ENCODE results near the gene PRKCH.
A peak's percentile ranks its signal among the peaks of the same experiment; 100 is the strongest.
"Not testable (repeated sequence)": the region's sequence is repeated elsewhere in the genome, so short reads cannot be mapped to it uniquely, and the experiment has no call there.

PRKCH gene

DNA sequence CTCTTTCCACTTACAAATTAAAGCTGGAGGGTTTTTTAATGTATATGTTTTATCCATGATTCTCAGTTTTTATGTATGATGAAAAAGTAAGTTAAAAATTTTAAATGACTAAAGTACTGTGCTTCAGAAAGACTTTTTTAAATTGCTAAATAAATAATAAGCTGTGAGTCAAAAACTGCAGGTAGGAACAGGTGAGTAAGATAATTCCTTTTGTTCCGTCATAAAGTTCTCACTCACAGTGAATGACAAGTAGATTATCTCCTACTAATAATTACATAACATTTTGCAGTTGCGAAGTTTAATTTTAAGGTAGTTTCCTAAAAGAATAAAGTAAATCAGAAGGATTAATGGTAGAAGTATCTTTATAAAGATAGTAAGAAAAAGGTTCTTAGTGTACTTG, 78.0 kb downstream of the PRKCH start:
- Mint-ChIP-seq H3K27me3 (no peaks in the 10 kb centered on the region), H3K4me3 (no peak overlapping the region), H3K27ac (no peak overlapping the region), H3K9me3 (no peaks in the 10 kb centered on the region), H3K36me3 (peaks cover 66% of the 10 kb centered on the region), H3K4me1 (peaks cover 85% of the 10 kb centered on the region)
- CTCF ChIA-PET, result interaction anchor here (1.0 to 1.7 kb wide), 5 partner anchors 9 to 61 kb away, joined by 3 to 4 read pairs (median 3); no protein-coding TSS in a partner anchor
- no peak for DNase-seq

DNA sequence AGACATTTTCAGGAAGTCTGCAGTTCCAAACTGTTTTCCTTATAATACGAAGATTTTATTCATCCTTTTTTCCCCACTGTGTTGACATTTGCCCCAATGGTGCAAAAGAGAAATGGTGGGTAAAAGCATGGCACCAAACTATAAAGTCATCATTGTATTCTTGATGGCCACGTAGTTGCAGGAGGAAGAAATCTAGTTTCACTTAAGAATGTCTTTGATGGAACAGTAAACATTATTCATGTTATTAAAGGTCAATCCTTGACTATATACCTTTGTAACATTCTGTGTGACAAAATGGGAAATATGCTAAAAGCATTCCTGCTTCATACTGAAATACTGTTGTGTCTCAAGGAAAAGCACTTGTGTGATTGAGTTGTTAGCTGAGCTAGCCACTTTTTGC, 80.1 kb downstream of the PRKCH start:
- peak overlapping the region; percentile 38 for H3K27ac Mint-ChIP-seq
- no peak overlapping the region for H3K4me3 Mint-ChIP-seq
- H3K27me3 Mint-ChIP-seq, result no peaks in the 10 kb centered on the region
- CTCF ChIA-PET, result no interaction called here
- no peak for DNase-seq
- H3K4me1 Mint-ChIP-seq, result peaks cover 86% of the 10 kb centered on the region
- no peaks in the 10 kb centered on the region for H3K9me3 Mint-ChIP-seq
- peaks cover 62% of the 10 kb centered on the region for H3K36me3 Mint-ChIP-seq

DNA sequence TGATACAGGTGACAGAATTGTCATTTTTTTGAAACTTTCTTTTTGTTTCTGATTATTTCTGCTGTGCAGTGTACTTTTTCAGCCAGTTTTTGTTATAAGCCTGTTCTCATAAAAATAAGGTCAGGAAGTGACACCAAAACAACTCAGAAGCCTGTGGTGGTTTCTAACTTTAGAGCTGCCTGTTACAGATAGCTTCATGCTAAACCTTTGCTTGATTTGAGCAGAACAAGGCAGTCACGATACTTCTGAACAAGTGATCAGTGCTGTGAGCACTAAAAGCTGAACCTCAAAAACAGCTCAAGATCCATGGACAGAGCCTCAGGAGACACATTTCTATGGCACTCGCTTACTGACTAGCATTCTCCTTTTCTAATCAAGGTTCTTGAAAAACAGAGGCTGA, 82.0 kb downstream of the PRKCH start:
- Mint-ChIP-seq H3K36me3 (peaks cover 46% of the 10 kb centered on the region), H3K27me3 (no peaks in the 10 kb centered on the region), H3K27ac (peak overlapping the region; percentile 90), H3K4me1 (peaks cover 83% of the 10 kb centered on the region), H3K4me3 (peak overlapping the region; percentile 60), H3K9me3 (no peaks in the 10 kb centered on the region)
- CTCF ChIA-PET, result interaction anchor here (0.7 to 1.0 kb wide), 2 partner anchors 8 to 15 kb away, joined by 3 read pairs; no protein-coding TSS in a partner anchor
- DNase-seq, result peak; percentile 42

DNA sequence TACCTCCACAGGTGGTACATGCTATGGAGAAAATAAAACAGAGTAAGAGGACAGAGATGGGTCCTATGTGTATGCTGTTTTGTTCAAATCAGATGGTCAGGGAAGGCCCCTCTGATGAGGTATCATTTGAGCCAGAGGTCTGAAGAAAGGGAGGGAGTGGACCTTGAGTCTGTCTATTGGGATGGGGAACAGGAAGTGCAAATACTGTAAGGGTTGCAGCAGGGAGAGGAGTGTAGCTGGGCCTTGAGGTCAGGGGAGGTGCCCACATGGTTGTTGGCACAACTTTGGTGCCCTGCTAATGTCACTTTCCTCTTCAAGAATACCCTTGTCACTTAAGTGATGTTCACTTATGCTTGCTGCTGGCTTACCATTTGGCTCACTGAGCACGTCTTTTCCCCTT, 83.3 kb downstream of the PRKCH start:
- Mint-ChIP-seq H3K9me3 (no peaks in the 10 kb centered on the region), H3K36me3 (peaks cover 48% of the 10 kb centered on the region), H3K4me3 (peak overlapping the region; percentile 16), H3K27me3 (no peaks in the 10 kb centered on the region), H3K27ac (peak overlapping the region; percentile 90), H3K4me1 (peaks cover 86% of the 10 kb centered on the region)
- DNase-seq, result no peak
- CTCF ChIA-PET, result interaction anchor here (1.1 kb wide), 1 partner anchor 15 kb away, joined by 3 read pairs; no protein-coding TSS in a partner anchor

DNA sequence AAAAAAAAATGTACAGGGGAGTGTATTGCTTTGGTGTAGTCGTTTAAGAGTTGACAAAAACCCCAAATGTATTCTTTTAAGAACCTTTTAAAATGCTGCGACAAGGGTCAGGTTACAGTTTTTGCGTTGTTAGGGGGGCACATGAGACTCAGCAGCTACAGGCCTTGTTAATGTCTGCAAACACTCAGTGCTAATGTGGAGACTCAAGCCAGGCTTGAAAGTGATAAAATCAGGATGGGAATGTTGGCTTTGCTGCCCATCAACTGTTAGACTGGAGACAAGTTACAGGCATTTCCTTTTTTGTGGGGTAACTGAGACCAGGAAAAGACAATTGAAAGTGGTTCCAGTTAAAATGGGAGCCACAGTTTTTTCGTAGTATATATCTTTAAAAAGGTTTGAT, 84.8 kb downstream of the PRKCH start:
- H3K36me3 Mint-ChIP-seq, result peaks cover 34% of the 10 kb centered on the region
- H3K9me3 Mint-ChIP-seq, result no peaks in the 10 kb centered on the region
- peak overlapping the region; percentile 47 for H3K27ac Mint-ChIP-seq
- H3K4me1 Mint-ChIP-seq, result peaks cover 71% of the 10 kb centered on the region
- H3K27me3 Mint-ChIP-seq, result no peaks in the 10 kb centered on the region
- no peak for DNase-seq
- peak overlapping the region; percentile 35 for H3K4me3 Mint-ChIP-seq
- CTCF ChIA-PET, result no interaction called here

DNA sequence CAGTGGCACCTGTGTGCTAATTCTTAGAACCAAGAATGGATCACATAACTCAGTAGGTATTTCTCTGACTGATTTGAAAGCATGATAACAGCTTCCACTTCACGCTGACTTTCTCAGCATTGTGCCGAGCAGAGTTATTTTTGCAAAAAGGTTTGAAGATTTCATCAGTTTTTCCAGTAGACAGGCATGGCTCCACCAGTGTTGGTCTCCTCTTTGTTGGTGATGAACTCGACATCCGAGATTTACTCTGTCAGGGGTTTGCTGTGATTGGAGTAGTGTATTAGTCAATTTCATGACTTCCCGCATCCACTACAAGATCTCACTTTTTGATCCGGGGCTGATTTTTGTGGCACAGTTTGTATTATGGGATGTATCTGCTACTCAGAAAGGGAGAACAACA, 85.3 kb downstream of the PRKCH start:
- CTCF ChIA-PET, result no interaction called here
- H3K4me1 Mint-ChIP-seq, result peaks cover 67% of the 10 kb centered on the region
- peak overlapping the region; percentile 21 for H3K4me3 Mint-ChIP-seq
- H3K27ac Mint-ChIP-seq, result peak overlapping the region; percentile 47
- no peaks in the 10 kb centered on the region for H3K9me3 Mint-ChIP-seq
- peaks cover 29% of the 10 kb centered on the region for H3K36me3 Mint-ChIP-seq
- peak; percentile 46 for DNase-seq
- no peaks in the 10 kb centered on the region for H3K27me3 Mint-ChIP-seq

DNA sequence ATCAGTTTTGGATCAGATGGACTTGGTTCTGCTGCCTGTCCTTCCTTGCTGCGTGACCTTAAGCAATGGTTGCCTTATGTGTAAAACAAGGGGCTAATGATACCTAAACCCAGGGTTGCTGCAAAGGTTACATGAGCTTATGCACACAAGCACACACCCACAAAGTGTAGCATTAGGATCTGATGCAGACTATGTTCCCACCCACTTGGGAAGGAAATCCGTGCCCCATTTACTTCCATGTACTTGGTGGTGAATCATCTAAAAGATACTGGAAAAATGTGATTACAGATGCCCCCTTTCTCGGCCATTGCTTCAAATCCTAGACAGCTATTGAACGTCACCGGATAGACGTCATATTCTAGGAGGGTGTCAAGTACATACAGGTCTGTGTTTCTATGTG, 87.1 kb downstream of the PRKCH start:
- Mint-ChIP-seq H3K9me3 (no peaks in the 10 kb centered on the region), H3K4me1 (peaks cover 53% of the 10 kb centered on the region), H3K27ac (no peak overlapping the region), H3K36me3 (peaks cover 26% of the 10 kb centered on the region), H3K4me3 (no peak overlapping the region), H3K27me3 (no peaks in the 10 kb centered on the region)
- no peak for DNase-seq
- CTCF ChIA-PET, result interaction anchor here (1.3 kb wide), 1 partner anchor 47 kb away, joined by 4 read pairs; no protein-coding TSS in a partner anchor

DNA sequence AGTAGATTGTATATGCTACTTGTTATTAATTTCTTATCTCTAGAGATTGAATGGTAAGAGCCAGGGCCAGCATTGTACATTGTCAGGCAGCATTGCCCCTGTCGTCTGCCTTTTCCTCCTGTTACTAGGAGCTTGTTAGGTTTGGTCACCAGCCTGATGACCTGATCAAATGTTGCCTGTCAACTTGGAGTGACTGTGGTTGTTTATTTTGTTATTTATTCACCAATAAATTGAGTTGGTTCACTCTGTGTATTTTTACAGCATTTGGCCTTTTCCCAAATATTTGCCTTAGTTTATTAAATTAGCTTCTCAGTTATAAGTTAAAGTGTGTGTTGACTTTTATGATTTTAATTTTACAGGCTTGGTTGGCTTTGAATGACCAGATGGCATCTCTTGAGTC, 88.4 kb downstream of the PRKCH start:
- DNase-seq, result no peak
- Mint-ChIP-seq H3K27ac (no peak overlapping the region), H3K36me3 (peaks cover 21% of the 10 kb centered on the region), H3K4me3 (no peak overlapping the region), H3K27me3 (no peaks in the 10 kb centered on the region), H3K9me3 (no peaks in the 10 kb centered on the region), H3K4me1 (peaks cover 41% of the 10 kb centered on the region)
- CTCF ChIA-PET, result no interaction called here

DNA sequence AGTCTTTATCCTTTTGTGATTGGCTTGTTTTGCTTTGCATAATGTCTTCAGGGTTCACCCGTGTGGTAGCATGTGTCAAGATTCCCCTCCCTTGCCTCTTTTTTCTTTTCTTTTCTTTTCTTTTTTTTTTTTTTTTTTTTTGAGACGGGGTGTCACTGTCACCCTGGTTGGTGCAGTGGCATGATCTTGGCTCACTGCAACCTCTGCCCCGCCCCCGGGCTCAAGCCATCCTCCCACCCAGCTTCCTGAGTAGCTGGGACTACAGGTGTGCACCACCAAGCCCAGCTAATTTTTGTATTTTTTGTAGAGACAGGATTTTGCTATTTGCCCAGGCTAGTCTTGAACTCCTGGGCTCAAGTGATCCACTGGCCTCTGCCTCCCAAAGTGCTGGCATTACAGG, 94.6 kb downstream of the PRKCH start:
- not testable (repeated sequence) for H3K9me3 Mint-ChIP-seq, H3K4me1 Mint-ChIP-seq, H3K4me3 Mint-ChIP-seq, H3K27ac Mint-ChIP-seq, H3K27me3 Mint-ChIP-seq, DNase-seq
- CTCF ChIA-PET, result interaction anchor here (2.4 kb wide), 1 partner anchor 36 kb away, joined by 9 read pairs; no protein-coding TSS in a partner anchor
- peaks cover 34% of the 10 kb centered on the region for H3K36me3 Mint-ChIP-seq

DNA sequence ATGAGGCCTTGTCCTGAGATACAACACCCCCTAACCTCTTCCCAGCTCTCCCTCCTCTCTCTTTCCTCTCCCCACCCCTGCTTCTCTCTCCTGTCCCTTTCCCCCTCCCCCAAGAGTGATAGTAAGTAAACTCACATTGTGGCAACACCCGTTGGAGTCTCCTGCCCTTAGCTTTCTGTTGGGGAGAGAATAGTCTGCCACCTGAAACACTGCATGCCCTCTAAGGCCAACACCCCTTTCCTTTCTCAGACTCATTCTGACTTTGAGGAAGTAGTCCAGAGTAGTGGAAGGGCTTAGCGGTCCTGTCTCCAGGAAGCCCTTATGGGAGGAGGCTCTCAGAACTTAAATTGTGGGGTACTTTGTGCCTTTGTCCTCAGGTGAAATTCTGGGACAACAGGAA, 95.2 kb downstream of the PRKCH start:
- CTCF ChIA-PET, result interaction anchor here (1.3 to 2.4 kb wide), 2 partner anchors 35 to 74 kb away, joined by 3 to 9 read pairs; no protein-coding TSS in a partner anchor
- Mint-ChIP-seq H3K36me3 (peaks cover 37% of the 10 kb centered on the region), H3K4me3 (peak overlapping the region; percentile 24), H3K9me3 (peaks cover 3% of the 10 kb centered on the region), H3K4me1 (no peaks in the 10 kb centered on the region), H3K27me3 (no peaks in the 10 kb centered on the region), H3K27ac (no peak overlapping the region)
- DNase-seq, result no peak

DNA sequence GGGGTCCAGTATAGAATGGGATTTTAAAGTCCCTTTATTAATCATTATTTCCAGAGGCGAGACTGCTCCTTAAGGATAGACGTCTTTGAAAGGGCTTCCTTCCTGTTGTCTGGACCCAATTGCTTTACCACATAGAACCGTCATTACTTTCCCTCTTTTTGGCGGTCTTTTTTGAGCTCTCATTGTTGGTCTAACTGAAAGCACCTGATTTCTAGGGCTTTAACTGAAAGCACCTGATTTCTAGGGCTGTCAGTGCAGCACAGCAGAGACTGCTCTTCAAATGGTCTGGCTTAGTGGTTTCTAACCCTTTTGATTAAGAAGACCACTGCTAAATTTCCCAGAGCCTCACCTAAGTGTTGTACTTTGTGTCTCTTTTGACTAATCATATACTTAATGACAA, 95.8 kb downstream of the PRKCH start:
- Mint-ChIP-seq H3K36me3 (peaks cover 40% of the 10 kb centered on the region), H3K4me3 (no peak overlapping the region), H3K9me3 (peaks cover 3% of the 10 kb centered on the region), H3K27me3 (no peaks in the 10 kb centered on the region), H3K27ac (no peak overlapping the region), H3K4me1 (peaks cover under 1% of the 10 kb centered on the region)
- DNase-seq, result no peak
- CTCF ChIA-PET, result interaction anchor here (1.3 to 2.4 kb wide), 2 partner anchors 35 to 75 kb away, joined by 3 to 9 read pairs; no protein-coding TSS in a partner anchor

DNA sequence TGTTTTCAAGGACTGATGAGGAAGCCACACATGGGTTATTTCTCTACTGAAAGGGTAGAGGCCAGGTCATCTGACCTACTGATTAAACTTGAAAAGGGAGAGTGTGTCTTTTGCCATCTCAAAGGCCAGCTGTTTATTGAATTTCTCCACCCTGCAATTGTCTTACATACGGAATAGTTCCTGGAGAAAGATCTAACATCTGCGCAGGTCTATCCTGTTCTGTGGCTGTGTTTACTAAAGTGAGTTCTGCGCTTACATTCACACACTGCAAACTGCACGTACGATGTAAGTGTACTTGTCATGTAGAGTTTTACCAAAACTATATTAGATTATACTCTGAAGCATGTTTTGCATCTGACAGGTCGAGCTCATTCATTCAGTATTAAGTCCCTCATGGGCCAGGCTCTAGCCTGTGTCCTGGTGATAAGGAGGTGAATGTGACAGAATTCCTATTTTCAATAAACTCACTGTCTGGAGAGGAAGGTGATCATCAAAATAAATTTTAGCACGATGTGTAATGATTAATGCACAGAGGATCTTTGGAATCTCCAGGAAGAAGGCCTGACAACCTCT, 96.6 kb downstream of the PRKCH start:
- no peak for DNase-seq
- H3K36me3 Mint-ChIP-seq, result peaks cover 47% of the 10 kb centered on the region
- H3K27me3 Mint-ChIP-seq, result no peaks in the 10 kb centered on the region
- H3K4me1 Mint-ChIP-seq, result peaks cover 7% of the 10 kb centered on the region
- no peak overlapping the region for H3K4me3 Mint-ChIP-seq
- no peak overlapping the region for H3K27ac Mint-ChIP-seq
- CTCF ChIA-PET, result interaction anchor here (2.4 kb wide), 1 partner anchor 34 kb away, joined by 9 read pairs; no protein-coding TSS in a partner anchor
- H3K9me3 Mint-ChIP-seq, result peaks cover 3% of the 10 kb centered on the region

DNA sequence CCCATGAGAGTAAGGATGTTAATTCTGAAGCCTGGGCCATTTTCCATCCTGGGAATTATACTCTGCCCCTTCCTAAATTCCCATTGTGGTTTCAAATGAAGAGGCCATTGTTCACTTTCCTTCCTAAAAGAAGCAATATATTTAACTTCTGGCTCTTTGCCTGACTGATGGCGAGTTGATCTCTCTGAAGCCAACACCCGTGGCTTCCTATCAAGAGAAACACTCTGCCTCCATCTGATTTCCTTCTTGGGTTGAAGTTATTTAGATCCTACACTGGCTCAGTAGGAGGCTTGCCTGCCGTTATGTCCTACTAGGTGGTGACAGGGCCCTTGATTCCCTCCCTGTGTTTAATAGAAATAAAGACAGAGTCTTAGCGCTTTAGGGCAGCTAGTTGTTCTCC, 97.4 kb downstream of the PRKCH start:
- CTCF ChIA-PET, result interaction anchor here (1.0 kb wide), 1 partner anchor 10 kb away, joined by 5 read pairs; no protein-coding TSS in a partner anchor
- Mint-ChIP-seq H3K4me3 (no peak overlapping the region), H3K27ac (peak overlapping the region; percentile 33), H3K36me3 (peaks cover 53% of the 10 kb centered on the region), H3K27me3 (no peaks in the 10 kb centered on the region), H3K9me3 (peaks cover 6% of the 10 kb centered on the region), H3K4me1 (peaks cover 12% of the 10 kb centered on the region)
- no peak for DNase-seq

DNA sequence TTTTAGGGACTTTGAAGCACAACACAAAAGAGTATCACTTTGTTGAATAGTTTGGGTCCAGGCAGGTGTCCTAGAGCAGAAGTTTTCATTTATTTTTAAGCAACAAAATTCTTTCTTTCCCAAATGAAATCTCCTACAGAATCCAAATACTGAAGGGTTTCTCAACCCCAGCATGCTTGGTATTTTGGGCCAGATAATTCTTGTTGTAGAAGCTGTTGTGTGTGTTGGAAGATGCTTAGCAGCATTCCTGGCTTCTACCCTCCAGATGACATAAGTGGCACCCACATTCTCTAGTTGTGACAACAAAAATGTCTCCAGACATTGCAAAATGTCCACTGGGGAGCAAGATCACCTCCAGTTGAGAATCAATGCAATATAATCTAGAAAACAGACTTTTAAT, 97.8 kb downstream of the PRKCH start:
- no peak overlapping the region for H3K4me3 Mint-ChIP-seq
- peaks cover 9% of the 10 kb centered on the region for H3K9me3 Mint-ChIP-seq
- no peaks in the 10 kb centered on the region for H3K27me3 Mint-ChIP-seq
- H3K4me1 Mint-ChIP-seq, result peaks cover 16% of the 10 kb centered on the region
- DNase-seq, result no peak
- CTCF ChIA-PET, result interaction anchor here (0.8 to 1.0 kb wide), 2 partner anchors 9 to 15 kb away, joined by 3 to 5 read pairs; no protein-coding TSS in a partner anchor
- H3K36me3 Mint-ChIP-seq, result peaks cover 56% of the 10 kb centered on the region
- peak overlapping the region; percentile 33 for H3K27ac Mint-ChIP-seq

DNA sequence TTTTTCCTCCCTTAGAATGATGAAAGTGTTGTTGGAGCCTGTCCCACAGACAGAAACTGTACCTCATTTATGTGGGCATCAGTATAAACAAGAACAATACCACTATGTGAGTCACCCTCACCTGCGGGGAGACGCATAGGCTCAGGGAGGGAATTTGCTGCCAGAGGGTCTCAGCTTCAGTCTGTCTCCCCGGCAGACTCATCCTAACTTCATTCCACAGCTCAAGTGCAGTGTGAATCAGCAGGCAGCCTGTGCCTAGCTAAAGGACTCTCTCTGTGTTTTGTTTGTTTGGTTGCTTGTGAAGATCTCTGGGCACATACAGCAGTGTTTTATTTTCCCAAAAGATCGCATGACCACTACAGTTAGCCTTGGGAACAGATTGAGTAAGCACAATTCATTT, 98.9 kb downstream of the PRKCH start:
- H3K36me3 Mint-ChIP-seq, result peaks cover 66% of the 10 kb centered on the region
- peaks cover 15% of the 10 kb centered on the region for H3K9me3 Mint-ChIP-seq
- peak overlapping the region; percentile 60 for H3K27ac Mint-ChIP-seq
- H3K27me3 Mint-ChIP-seq, result no peaks in the 10 kb centered on the region
- H3K4me3 Mint-ChIP-seq, result peak overlapping the region; percentile 16
- peaks cover 20% of the 10 kb centered on the region for H3K4me1 Mint-ChIP-seq
- CTCF ChIA-PET, result interaction anchor here (1.0 to 1.2 kb wide), 2 partner anchors 72 to 135 kb away, joined by 3 read pairs; no protein-coding TSS in a partner anchor
- DNase-seq, result no peak
